ENCODE measurements around the gene KIF23.

The KIF23 gene

DNA sequence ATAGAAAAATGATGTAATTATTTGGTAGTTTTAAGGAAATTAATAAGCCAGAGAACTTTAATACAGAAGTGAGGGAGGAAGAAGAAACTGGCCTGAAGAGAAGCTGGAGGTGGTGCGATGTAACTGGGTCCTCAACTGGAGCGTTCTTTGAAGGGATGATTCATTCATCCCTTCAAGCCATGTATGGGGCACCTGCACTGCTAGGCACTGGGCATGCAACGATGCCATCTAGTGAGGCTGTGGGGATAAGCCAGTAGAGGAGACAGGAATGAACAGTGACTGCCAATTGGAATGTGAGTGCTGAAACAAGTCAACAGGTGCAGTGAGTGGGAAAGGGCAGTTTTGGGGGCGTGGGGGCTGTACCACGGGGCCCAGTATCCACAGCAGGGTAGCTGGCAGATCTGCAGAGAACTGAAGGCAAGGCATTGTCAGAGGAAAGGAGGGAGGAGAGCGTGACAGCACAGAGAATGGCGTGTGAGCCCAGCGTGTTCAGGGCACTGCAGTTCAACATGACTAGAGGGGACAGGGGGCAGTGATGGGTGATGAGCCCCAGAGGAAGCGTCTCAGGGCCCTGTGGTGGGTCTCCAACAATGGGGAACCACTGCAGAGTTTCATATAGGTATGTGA is 3.8 kb upstream of the KIF23 start:
- Mint-ChIP-seq H3K27ac (no peak overlapping the region), H3K4me1 (ENCODE audit: low read depth) (peaks cover 13% of the 10 kb centered on the region), H3K27me3 (peaks cover 9% of the 10 kb centered on the region), H3K36me3 (no peaks in the 10 kb centered on the region), H3K4me3 (no peak overlapping the region), H3K9me3 (ENCODE audit: low read depth) (no peaks in the 10 kb centered on the region)

DNA sequence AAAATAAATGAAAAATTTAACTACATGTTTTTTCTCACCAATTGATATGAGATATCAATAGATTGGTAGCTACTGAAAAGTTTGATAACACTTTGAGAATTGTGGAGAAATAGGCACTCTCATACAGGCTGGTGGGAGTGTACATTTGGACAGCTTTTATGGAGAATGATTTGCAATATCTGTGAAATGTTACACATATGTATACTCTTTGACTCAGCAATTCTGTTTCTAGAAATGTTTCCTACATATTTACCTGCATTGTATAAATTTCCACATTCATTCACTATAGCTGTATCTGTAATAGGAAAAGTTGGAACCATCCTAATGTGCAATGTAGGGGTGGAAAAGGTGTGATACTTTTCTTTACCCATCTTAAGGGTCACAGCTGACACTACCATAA is 1.9 kb upstream of the KIF23 start:
- Mint-ChIP-seq H3K4me1 (ENCODE audit: low read depth) (peaks cover 15% of the 10 kb centered on the region), H3K36me3 (no peaks in the 10 kb centered on the region), H3K9me3 (ENCODE audit: low read depth) (no peaks in the 10 kb centered on the region), H3K27me3 (peaks cover 11% of the 10 kb centered on the region), H3K4me3 (no peak overlapping the region), H3K27ac (no peak overlapping the region)

DNA sequence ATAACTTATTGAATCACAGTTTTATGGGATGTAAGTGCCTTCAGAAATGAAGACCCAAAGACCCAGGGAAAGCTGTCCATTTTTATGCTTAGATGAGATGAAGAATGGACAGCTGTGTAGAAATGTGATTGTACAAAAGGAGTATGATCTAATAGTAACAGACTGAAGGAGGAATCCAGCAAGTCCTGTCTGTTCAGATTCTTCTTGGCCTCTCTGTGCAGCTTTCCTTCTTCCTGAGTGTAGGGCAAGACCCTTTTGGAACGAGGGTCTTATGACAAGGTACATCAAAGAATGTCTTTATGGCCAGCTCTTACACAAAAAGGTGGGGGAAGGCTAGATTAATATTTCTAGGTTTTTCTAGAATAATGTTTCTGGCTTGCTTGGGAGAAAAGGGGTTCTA is 1.4 kb upstream of the KIF23 start:
- H3K4me3 Mint-ChIP-seq: no peak overlapping the region
- no peak overlapping the region for H3K27ac Mint-ChIP-seq
- peaks cover 15% of the 10 kb centered on the region for H3K4me1 Mint-ChIP-seq (ENCODE audit: low read depth)
- no peaks in the 10 kb centered on the region for H3K36me3 Mint-ChIP-seq
- H3K27me3 Mint-ChIP-seq: peaks cover 8% of the 10 kb centered on the region
- H3K9me3 Mint-ChIP-seq (ENCODE audit: low read depth): no peaks in the 10 kb centered on the region

DNA sequence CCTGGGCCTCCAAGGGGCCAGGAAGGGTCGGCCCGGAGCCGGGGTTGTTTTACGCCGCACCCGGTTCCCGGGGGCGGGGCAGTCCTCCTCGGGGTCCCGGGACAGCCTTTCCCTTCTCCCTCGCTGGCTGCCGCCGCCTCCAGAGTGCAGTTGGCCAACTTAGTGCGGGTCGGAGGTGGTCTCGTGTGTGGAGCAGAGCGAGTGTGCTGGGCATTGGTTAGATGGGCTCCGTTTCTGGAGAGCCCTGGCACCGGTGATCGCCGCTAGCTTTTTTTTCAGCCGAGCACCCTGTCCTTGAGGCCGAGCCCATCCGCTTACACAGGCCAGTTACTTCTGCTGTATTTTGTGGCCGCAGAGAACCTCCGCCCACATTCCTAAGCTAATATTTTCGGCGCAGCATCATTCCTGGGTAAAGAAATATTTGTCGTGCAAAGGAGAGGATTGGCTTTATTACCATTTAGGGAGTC is 585 bp downstream of the KIF23 start:
- no peak overlapping the region for H3K27ac Mint-ChIP-seq
- H3K36me3 Mint-ChIP-seq: no peaks in the 10 kb centered on the region
- peaks cover 15% of the 10 kb centered on the region for H3K4me1 Mint-ChIP-seq (ENCODE audit: low read depth)
- peak overlapping the region; percentile 79 for H3K4me3 Mint-ChIP-seq
- no peaks in the 10 kb centered on the region for H3K9me3 Mint-ChIP-seq (ENCODE audit: low read depth)
- H3K27me3 Mint-ChIP-seq: peaks cover 5% of the 10 kb centered on the region

DNA sequence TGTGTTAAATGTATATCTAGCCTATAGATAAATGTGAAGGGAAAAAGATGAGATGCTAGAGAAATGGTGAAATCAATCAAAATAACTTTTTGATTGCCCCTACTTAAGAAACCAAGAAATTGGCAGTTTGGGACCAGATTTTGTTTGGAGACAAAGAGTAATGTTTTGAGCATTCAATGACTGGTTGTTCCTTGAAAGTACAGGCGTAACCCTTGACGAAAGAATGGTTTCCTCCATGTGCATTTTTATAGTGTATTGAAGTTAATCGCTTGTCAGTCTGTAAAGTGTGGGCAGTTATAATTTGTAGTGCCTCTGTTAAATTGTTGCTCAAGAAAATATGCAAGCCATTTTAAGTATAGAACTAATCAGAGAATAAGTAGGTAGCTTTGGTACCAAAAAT is 1.2 kb downstream of the KIF23 start:
- Mint-ChIP-seq H3K9me3 (ENCODE audit: low read depth) (no peaks in the 10 kb centered on the region), H3K4me1 (ENCODE audit: low read depth) (peaks cover 15% of the 10 kb centered on the region), H3K4me3 (peak overlapping the region; percentile 79), H3K27ac (no peak overlapping the region), H3K27me3 (peaks cover 5% of the 10 kb centered on the region), H3K36me3 (no peaks in the 10 kb centered on the region)

DNA sequence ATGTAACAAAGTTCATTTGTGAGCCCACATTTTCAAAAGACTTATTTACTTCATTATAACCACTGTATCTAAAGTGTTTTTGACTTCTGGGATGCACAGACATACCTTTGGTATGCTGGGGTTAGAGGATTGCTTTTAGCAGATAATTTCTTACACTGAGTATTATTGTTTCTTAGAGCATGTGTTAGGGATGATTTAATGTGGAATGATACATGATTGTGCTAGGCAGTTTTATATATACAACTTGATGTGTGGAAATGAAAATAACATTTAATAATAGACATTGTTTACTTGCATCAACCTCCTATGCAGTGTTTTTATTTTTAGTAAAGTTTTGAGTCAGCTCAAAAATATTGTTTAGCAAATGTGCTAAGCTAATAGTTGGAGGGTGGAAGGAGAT is 3.4 kb downstream of the KIF23 start:
- no peak overlapping the region for H3K27ac Mint-ChIP-seq
- peaks cover 7% of the 10 kb centered on the region for H3K27me3 Mint-ChIP-seq
- no peak overlapping the region for H3K4me3 Mint-ChIP-seq
- H3K9me3 Mint-ChIP-seq (ENCODE audit: low read depth): no peaks in the 10 kb centered on the region
- no peaks in the 10 kb centered on the region for H3K36me3 Mint-ChIP-seq
- H3K4me1 Mint-ChIP-seq (ENCODE audit: low read depth): peaks cover 15% of the 10 kb centered on the region

DNA sequence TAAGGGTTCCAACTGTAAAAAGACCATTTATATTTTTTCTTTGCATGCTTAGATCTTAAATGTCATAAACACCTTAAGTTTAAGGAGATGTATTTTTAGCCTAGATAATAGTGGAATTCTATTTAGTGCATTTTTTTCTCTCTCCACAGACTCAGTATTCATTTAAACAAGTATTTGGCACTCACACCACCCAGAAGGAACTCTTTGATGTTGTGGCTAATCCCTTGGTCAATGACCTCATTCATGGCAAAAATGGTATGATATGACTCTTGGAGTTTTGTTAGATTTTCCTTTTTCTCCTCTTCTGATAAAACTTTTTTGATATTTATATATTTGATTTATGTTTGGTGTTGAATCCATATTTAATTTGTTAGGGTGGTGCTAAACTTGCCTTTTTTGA is 7.3 kb downstream of the KIF23 start:
- no peak overlapping the region for H3K27ac Mint-ChIP-seq
- H3K4me3 Mint-ChIP-seq: no peak overlapping the region
- H3K27me3 Mint-ChIP-seq: peaks cover 2% of the 10 kb centered on the region
- no peaks in the 10 kb centered on the region for H3K4me1 Mint-ChIP-seq (ENCODE audit: low read depth)
- no peaks in the 10 kb centered on the region for H3K36me3 Mint-ChIP-seq
- H3K9me3 Mint-ChIP-seq (ENCODE audit: low read depth): no peaks in the 10 kb centered on the region

DNA sequence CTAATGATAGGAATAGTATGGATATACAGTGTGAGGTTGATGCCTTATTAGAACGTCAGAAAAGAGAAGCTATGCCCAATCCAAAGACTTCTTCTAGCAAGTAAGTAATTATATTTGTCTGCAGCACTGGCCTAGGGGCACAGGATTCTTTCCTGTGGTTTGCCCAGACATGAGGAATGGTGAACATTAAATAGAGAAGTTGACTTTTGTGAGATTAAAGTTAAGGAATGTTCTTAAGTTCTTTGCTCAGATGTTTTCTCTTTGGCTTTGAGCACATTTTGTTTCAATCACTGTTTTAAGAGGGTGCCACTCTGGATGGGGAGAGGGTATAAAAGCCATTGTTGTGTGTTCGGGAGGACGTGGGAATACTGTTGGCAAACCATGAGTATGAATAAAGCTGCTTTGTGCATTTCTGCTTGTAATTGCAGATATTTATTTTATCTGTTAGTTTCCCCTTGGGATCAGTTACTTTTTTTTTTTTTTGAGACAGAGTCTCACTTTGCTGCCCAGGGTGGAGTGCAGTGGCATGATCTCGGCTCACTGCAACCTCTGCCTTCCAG is 8.3 kb downstream of the KIF23 start:
- no peak overlapping the region for H3K27ac Mint-ChIP-seq
- H3K36me3 Mint-ChIP-seq: no peaks in the 10 kb centered on the region
- peaks cover 2% of the 10 kb centered on the region for H3K27me3 Mint-ChIP-seq
- H3K9me3 Mint-ChIP-seq (ENCODE audit: low read depth): no peaks in the 10 kb centered on the region
- no peak overlapping the region for H3K4me3 Mint-ChIP-seq
- H3K4me1 Mint-ChIP-seq (ENCODE audit: low read depth): no peaks in the 10 kb centered on the region

DNA sequence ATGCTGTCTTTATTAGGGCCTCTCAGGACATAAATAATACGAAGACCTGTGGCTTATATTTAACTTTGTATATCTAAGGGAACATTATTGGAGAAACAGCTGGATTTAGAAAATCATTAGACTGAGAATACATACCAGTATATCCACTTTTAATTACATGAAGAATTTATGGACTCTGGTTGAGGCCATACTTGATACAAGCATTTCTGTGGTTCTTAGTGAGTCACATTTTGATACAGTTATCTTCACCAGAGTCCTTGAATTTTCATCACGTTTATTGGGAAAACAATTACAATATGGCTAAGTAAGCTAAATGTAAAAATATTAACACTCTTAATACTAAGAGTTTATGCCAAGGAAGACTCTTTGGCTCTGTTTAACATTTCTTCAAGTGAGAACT is 9.9 kb downstream of the KIF23 start:
- H3K4me3 Mint-ChIP-seq: no peak overlapping the region
- peaks cover 2% of the 10 kb centered on the region for H3K27me3 Mint-ChIP-seq
- H3K27ac Mint-ChIP-seq: no peak overlapping the region
- H3K36me3 Mint-ChIP-seq: no peaks in the 10 kb centered on the region
- H3K9me3 Mint-ChIP-seq (ENCODE audit: low read depth): no peaks in the 10 kb centered on the region
- H3K4me1 Mint-ChIP-seq (ENCODE audit: low read depth): no peaks in the 10 kb centered on the region

DNA sequence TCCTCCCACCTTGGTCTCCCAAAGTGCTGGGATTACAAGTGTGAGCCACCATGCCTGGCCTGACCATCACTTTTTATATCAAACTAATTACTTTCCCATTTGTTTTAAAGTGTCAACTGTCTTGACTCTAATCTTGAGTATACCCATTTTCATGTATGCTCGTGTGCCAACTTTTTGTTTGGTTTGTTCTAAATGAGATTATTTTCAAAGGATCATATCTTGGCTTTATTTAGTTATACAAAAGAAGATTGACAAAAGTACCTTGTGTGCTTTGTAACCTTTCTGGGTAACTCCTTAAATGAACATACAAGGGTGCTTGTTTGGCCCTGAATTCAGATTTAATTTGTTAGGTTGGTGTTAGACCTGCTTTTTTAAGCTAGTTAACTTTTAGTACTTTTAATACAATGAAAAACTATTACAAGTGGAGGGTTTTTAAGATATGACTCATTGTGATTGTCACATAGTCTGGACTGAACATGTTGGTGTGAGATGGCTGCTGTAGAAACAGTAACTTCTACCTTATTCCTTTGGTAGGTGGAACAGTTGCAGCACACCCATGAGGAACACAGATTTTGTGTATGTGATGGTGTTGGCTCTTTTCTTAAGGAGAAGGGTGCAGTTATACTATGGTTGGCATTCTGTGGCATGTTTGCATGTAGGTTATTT is 10.7 kb downstream of the KIF23 start:
- H3K36me3 Mint-ChIP-seq: no peaks in the 10 kb centered on the region
- no peaks in the 10 kb centered on the region for H3K9me3 Mint-ChIP-seq (ENCODE audit: low read depth)
- peaks cover 2% of the 10 kb centered on the region for H3K27me3 Mint-ChIP-seq
- no peaks in the 10 kb centered on the region for H3K4me1 Mint-ChIP-seq (ENCODE audit: low read depth)
- no peak overlapping the region for H3K27ac Mint-ChIP-seq
- no peak overlapping the region for H3K4me3 Mint-ChIP-seq

DNA sequence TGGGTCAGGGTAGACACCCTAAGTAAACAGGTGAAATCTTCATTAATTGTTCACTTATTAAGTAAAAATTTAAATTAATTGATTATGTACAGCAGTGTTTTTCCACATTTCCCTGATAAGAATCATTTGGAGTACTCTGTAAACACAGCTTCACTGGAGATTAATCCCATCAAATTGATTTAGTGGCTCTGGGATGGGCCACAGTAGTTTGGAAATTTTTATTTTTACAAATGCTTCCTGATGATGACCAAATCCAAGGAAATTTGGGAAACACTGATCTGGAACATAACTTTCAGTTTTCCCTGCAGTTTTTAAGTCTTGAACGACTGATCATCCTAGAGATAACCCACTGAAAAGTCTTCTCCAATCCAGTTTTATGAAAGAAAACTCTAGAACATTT is 19.7 kb downstream of the KIF23 start:
- Mint-ChIP-seq H3K4me1 (ENCODE audit: low read depth) (no peaks in the 10 kb centered on the region), H3K27ac (no peak overlapping the region), H3K36me3 (no peaks in the 10 kb centered on the region), H3K9me3 (ENCODE audit: low read depth) (no peaks in the 10 kb centered on the region), H3K27me3 (no peaks in the 10 kb centered on the region), H3K4me3 (no peak overlapping the region)

DNA sequence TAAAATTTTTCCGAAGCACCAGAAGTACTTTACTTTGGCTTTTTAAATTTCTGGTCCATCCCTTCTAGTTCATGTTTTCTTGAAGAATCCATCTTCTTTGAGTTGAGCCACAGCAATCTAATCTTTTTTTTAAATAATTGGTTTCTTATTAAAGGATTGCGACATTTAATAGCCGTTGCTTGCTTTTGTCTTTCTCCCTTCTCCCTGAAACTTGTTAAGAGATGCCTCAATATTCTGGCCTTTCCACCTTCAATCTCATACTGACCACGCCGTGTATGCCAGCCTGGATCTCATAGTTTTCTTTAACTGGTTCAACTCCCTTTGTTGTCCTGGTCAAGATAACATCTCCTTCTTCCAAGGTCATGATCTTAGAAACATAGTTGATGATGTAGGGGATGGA is 20.1 kb downstream of the KIF23 start:
- H3K36me3 Mint-ChIP-seq: no peaks in the 10 kb centered on the region
- no peaks in the 10 kb centered on the region for H3K4me1 Mint-ChIP-seq (ENCODE audit: low read depth)
- H3K27me3 Mint-ChIP-seq: no peaks in the 10 kb centered on the region
- H3K4me3 Mint-ChIP-seq: no peak overlapping the region
- H3K9me3 Mint-ChIP-seq (ENCODE audit: low read depth): no peaks in the 10 kb centered on the region
- no peak overlapping the region for H3K27ac Mint-ChIP-seq

DNA sequence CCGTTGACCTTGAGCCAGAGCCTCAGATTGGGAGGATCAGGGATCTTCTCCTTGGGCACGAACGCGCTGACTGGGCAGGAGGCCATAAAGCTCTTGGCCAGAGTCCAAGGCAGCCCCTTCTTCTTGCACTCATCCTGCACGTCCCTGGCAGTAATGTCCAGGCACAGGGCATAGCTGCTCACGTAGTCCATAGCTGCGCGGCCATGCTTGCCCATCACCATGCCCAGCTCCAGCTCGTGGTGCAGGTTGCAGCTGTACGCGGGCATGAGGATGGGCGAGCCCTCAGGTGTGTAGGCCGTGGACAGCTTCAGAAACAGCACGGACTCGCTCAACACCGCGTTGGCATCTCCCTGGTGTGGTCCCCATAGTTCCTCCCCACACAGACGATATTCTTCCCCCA is 20.5 kb downstream of the KIF23 start:
- Mint-ChIP-seq H3K27ac (no peak overlapping the region), H3K27me3 (no peaks in the 10 kb centered on the region), H3K4me3 (no peak overlapping the region), H3K36me3 (no peaks in the 10 kb centered on the region), H3K9me3 (ENCODE audit: low read depth) (no peaks in the 10 kb centered on the region), H3K4me1 (ENCODE audit: low read depth) (no peaks in the 10 kb centered on the region)

DNA sequence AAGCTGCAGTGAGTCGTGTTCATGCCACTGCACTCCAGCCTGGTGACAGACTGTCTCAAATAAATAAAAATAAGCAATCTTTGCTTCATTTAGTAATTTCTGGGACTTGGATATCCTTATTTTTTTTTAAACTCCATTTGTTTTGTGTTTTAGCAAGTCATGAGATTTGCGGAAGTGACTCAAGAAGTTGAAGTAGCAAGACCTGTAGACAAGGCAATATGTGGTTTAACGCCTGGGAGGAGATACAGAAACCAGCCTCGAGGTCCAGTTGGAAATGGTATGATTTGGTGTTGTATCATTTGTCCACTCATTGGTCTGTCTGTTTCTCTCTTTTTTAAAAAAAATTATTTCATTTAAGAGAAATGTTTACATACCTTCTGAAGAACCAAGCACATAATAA is 21.8 kb downstream of the KIF23 start:
- no peak overlapping the region for H3K4me3 Mint-ChIP-seq
- no peaks in the 10 kb centered on the region for H3K27me3 Mint-ChIP-seq
- H3K4me1 Mint-ChIP-seq (ENCODE audit: low read depth): no peaks in the 10 kb centered on the region
- H3K36me3 Mint-ChIP-seq: no peaks in the 10 kb centered on the region
- no peak overlapping the region for H3K27ac Mint-ChIP-seq
- H3K9me3 Mint-ChIP-seq (ENCODE audit: low read depth): no peaks in the 10 kb centered on the region

DNA sequence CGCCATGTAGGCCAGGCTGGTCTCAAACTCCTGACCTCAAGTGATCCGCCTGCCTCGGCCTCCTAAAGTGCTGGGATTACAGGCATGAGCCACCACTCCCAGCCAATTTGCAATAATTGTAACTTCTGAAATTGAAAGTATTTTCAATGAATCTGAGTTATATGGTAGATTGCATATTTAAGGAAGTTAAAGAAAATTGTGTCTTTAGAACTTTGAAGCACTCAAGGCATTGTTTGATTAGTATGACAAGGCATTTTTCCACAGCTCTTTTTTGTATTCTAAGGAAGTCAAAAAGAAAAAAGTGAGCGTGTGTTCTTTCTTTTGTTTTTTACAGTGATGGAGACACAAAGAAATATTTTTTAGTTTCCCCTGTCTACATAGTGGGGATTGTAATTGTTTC is 22.8 kb downstream of the KIF23 start:
- Mint-ChIP-seq H3K36me3 (no peaks in the 10 kb centered on the region), H3K9me3 (ENCODE audit: low read depth) (no peaks in the 10 kb centered on the region), H3K4me1 (ENCODE audit: low read depth) (no peaks in the 10 kb centered on the region), H3K27me3 (no peaks in the 10 kb centered on the region), H3K4me3 (no peak overlapping the region), H3K27ac (no peak overlapping the region)

DNA sequence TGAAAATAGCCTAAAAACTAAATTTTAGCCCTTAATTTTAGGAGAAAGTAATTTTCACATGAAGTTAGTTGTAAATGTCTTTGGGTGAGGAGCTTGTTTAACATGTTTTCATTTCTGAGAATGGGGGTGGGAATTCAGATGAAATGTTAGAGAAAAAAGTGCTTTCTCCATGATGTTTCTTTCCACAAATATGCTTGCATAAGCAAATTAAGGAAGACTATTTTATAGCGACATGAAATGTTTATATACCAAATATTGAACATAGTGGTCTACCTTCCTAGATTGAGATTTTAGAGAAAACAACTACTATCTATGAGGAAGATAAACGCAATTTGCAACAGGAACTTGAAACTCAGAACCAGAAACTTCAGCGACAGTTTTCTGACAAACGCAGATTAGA is 25.5 kb downstream of the KIF23 start:
- H3K27me3 Mint-ChIP-seq: no peaks in the 10 kb centered on the region
- peaks cover 11% of the 10 kb centered on the region for H3K4me1 Mint-ChIP-seq (ENCODE audit: low read depth)
- H3K36me3 Mint-ChIP-seq: no peaks in the 10 kb centered on the region
- H3K27ac Mint-ChIP-seq: no peak overlapping the region
- no peak overlapping the region for H3K4me3 Mint-ChIP-seq
- H3K9me3 Mint-ChIP-seq (ENCODE audit: low read depth): no peaks in the 10 kb centered on the region
